HG02610 (cell line): ENCODE measurements around the gene TMEM121B.

Experiments
- ATAC-seq: cut with Tn5 transposase; IDR thresholded peaks from one replicate; pipeline ENCODE4 v1.9.1; 2021; ENCODE audit warnings: mild to moderate bottlenecking, moderate library complexity; ENCODE audit not compliant: unreplicated experiment

TMEM121B gene

DNA sequence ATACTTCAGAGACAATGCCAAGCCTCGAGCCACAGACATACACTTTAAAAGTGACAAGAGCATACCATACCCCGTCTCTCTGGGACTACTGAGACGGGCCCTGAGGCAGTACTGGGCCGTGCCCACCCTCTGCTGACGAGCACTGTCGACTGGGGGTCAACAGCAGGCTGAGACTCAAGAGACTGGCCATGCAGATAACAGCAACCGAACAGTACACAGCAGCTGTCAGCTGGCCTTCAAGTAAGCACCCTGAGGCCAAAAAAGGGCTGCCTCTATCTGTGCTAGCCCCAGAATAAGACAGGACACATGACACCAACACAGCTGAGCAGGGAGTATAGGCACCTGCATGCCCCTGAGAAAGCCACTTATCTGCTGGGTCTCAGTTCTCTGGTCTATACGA lies 18.9 kb upstream of the TMEM121B start:
- no peak for ATAC-seq

DNA sequence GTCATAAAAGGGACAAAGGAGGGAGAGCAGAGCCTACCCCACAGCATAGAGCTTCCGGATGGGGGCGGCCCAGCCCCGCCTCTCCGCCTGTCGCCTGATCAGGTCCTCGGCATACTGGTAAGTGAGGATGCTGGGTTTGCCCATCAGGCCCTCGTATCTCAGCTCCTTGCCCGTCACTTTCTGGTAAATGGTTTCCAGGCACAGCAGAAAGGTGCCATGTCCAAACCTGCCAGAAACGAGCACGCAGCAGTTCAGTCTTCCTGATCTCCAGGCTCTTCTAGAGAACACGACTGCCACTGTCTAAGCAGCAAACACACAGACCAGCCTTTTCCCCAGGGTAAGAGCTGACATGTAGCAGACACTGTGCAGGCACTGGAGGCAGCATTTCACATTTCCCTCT lies 17.4 kb upstream of the TMEM121B start:
- no peak for ATAC-seq

DNA sequence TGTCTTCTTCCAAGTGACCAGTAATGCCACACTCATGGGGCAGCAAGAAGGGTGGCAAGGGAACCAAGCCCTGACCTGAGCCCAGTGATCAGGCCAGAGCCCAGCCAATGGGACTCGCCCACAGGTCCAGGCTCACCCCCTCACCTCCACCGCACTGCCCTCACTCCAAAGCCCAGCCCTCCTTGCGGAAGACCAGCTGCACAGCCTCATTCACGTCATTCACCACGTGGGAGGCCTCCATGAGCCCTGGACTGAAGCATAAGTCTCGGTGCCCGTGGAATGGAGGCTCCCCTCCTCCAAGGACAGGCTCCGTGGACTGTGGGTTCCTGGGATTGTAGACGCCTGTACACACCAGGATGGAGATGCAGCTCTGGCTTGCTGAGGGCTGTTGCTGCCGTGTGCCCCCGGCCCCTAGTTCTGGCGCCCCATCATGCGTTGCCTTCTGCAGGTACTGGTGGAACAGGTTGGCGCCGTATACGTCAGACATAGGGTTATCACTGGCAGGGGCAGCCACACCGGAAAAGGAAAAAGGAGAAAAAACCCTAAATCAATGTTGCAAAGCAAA lies 16.8 kb upstream of the TMEM121B start:
- no peak for ATAC-seq

DNA sequence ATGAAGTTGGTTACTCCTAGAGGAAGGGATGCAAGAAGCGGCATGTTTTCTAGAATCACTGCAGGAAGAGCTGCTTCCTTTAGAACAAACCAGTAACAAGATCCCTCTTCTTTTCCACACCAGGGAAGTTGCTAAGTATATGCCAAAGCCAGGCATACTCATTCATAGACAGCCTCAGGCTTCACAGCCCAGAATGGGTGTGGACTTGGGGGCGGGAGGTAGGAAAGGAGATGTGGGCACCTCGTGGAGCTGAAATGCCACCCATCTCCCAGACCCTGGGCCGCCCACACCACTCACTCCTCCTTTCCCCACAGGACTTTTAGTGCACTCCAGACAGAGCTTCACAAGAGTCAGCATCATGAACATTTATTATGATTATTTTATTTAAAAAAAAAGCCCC lies 16.0 kb upstream of the TMEM121B start:
- ATAC-seq: no peak

DNA sequence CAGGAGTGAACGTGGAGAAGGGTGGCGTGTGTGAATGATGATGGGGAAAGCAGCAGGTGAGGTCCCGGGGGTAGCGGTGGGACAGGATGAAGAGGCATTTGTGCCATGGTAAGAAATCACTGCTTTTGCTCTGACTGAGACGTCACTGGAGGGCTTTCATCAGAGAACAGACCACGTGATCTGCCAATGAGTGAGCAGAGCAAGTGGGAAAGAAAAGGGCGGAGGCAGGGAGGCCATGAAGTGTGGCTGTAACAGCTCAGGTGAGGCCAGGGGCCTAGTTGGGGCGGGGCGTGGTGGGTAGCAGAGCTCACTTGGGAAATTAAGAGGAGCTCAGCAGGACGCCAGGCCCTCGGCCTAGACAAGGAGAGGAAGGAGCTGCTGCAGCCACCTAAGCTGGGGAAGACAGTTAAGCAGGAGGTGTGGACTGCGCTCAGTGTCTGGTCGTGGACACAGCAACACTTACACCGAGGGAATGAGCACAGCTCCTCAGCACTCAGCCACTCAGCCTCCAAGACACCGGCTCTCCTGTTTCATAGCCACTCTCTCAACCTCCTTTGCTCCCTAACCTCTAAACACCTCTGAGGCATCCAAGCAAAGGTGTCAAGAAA lies 14.1 kb upstream of the TMEM121B start:
- ATAC-seq: no peak

DNA sequence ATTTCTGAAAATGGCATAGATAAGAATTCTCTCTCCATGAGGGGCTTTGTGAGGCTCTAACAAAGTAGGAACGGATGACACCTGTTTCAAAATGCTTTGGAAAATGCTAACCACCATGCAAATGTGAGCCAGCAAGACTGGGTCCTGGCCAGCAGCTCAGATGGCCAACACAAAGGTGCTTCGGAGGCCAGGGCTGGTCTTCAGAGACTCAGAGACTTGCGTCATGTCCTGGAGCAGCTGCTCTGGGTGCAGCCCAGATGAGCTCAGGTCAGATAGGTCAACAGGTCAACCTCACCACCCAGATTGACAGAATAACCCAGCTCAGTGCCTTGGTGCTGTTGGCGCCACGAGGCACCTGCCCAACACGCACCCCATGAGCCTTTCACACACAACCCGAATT lies 12.0 kb upstream of the TMEM121B start:
- ATAC-seq: no peak

DNA sequence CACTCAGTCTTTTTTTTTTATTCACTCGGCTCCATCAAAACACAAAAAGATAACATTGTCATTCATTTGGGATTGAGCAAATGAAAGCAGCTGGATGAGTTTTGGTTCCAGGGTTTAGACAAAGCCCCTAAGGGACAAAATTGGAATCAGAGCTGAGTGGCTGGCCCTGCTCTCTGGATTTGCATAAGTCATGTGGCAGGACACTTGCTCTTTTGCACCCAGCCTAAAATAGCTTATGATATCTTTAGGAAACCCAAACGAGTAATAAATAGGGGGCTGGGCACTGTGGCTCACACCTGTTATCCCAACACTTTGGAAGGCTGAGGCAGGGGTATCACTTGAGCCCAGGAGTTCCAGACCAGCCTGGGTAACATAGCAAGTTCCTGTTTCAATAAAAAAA lies 11.0 kb upstream of the TMEM121B start:
- no peak for ATAC-seq

DNA sequence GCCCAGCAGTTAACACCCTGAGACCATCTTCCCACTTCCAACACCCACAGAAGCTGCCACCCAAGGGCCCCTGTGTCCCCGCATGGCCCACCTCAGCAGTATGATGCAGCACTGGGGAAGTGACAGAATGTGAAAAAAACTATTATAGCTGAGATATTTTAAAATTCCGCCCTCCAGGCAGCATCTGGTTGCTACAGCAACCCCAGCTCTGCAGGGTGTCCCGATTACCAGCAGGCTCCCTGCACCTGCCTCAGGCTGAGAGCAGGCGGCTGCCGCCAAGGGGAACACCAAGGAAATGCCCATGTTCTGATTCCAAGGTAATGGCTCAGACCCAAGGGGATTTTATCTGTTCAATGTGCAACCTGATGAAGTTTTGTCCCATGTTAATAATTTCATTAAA lies 10.5 kb upstream of the TMEM121B start:
- ATAC-seq: no peak

DNA sequence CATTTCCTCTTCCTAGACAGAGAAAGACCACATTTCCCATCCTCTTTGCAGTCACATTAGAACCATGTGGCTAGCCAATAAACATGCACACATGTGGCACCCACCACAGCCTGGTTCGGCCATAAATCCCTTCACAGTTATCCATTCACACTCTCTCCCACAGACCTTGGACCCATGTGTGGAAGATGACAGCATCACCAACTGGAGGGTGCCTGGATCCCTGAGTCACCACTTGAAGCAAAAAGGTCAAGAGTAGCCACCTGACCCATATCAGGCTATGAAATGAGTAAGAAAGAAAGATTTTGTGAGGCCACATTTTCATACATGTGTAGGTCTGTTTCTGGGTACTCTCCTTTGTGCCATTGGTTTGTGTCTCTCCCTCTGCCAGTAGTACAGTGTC lies 9.0 kb upstream of the TMEM121B start:
- ATAC-seq: no peak

DNA sequence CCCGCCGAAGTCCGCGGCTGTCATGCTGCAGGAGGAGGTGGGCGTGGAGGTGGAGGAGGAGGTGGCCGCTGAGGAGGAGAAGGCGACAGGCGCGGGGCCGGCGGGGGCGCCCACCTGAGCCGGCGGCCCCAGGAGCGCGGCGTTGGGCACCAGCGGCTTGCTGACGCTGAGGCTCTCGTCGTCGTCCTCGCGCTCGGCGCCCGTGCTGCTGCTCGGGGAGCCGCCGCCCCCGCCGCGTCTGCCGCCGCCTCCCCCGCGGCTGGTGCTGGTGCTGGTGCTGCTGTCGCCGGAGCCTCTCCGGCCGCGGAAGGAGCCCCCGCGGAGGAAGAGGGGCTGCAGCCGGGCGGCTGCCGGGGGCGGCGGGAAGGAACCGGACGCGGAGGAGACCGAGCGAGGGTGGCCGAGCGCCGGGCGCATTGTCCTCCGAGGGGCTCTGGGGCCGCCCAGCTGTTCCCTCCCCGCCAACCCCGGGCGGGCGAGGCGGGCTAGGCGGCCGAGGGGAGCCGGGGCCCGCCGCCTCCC lies 388 bp downstream of the TMEM121B start:
- no peak for ATAC-seq

DNA sequence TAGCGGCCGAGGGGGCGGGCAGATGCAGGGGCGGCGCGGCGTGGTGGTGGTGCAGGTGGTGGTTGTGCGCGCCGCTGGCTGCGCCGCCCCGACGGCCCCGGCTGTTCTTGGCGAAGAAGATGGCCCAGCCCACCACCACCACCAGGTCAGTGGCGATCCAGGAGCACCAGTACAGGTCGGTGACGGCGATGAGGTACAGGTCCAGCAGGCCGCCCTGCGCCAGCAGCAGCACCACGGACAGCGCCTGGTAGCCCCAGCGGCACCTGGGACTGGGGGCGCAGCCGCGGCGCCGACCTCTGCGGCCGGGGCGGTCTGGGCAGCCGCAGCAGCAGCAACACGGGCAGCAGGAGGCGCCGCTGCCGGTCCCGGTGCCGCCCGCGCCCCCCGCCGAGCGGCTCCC lies 879 bp downstream of the TMEM121B start:
- ATAC-seq: no peak

DNA sequence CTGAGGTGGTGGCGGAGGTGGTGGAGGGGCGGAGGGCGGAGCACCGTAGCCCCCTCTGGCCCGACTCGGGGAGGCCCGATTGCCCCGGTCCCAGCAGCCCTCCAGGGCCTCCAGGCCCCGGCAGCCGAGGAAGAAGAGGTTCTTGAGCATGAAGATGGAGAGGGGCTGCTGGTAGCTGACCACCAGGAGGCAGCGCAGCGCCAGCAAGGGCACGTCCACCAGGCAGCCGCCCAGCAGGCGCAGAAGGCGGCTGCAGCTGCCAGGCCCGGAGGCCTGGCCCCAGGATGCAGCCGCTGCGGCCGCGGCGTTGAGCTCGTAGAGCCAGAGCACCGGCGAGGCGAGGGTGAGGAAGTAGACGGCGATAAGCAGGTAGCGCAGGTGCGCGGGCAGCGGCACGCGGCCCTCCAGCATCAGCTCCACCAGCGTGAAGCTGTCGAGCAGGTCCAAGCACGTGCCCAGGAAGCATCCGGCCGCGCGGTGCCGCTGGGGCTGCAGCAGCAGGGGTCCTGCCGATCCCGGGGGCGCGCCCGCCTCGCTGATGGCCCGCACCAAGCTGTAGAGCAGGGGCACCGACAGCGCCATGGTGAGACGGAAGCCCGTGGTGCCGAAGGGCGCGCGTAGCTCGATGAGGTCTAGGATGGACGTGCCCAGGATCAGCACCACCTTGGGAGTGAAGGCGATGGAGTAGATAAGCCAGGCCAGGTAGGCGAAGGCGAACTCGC lies 1.5 kb downstream of the TMEM121B start:
- ATAC-seq: no peak

DNA sequence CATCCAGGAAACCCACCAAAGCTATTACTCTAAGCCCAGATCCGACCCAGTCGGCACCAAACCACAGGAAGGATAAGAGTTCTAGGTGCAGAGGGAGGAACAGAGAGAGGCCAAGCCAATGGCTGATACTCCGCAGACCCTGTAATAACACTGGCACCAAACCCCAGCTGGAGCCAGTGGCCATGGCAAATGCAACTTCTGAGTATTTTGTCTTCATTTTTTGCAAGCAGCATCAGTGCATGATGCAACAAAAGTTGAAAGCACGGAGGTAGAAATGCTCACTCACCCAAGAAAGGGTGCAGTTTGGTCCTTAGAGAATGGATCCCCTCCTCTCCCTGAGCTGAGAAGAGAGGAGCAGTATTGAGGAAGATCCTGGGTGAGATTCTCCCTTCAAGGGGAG lies 2.8 kb downstream of the TMEM121B start:
- no peak for ATAC-seq

DNA sequence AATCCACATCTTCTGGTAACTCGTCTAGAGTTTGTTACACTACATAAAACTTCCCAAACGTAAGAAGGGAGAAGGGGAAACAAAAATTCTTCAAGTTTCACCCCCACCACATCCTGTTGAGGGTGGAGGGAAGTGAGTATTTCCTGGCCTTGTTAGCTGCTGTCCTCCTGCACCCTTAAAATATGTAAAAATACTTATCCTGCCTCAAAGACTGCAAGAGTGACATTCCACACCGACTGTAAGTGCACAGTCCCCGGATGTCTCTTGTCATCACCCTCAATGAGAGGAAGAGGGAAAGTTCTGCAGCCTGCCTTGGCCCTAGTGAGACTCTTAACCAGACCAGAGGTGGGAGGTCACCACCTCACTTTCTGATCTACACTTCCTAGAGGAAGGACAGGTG lies 3.3 kb downstream of the TMEM121B start:
- peak; percentile 38 for ATAC-seq

DNA sequence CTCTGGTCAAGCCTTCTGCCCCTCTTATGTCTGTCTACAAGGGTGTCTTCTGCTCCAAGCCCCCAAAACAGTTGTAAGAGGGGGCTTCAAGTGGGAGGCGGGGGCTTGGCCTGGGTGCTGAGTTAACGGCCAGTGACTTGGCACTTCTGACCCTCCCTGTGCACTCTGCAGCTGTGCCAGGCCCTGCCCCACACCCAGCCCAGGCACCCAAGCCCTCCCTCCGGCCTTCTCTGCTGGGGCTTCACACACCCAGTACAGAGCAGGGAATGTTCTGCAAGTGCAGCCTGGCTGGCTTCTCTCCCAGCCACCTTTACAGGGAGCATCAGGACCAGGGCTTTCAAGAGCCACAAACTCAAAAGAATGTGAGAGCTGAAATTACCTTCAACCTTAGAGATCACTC lies 3.8 kb downstream of the TMEM121B start:
- ATAC-seq: no peak

DNA sequence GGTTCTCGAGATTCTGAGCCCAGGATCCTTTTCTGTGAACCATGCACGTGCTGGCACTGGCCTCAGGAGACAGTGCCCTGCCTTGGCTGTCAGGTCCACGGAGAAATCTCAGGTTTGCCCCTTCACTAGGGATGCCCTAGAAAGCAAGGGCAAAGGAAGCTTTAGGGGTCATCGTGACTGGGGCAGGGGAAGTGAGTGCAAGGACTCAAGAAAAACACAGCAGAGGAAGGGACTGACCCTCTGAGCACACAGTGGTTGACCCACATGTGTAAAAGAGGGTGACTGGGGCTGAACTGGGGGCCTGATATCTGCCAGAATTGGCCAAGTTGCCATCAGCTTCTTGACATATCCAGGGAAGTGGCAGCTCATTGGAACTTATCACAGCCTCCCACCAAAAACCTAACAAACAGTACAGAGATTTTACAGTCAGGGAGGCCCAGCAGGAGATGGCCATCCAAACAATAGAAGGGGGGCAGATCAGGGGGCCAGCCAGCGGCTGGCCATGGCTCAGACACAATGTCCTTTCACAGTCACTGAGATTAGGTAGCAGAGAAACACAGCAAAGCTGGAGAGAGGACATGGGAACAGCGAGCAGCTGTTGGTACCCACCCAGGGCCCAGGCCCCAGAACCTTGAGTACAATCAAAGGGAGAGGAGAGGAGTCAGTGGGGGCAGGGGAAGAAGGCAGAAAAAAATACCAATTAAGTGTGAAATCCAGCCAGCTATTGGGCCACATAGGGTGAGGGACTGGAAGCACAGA lies 4.4 kb downstream of the TMEM121B start:
- no peak for ATAC-seq

DNA sequence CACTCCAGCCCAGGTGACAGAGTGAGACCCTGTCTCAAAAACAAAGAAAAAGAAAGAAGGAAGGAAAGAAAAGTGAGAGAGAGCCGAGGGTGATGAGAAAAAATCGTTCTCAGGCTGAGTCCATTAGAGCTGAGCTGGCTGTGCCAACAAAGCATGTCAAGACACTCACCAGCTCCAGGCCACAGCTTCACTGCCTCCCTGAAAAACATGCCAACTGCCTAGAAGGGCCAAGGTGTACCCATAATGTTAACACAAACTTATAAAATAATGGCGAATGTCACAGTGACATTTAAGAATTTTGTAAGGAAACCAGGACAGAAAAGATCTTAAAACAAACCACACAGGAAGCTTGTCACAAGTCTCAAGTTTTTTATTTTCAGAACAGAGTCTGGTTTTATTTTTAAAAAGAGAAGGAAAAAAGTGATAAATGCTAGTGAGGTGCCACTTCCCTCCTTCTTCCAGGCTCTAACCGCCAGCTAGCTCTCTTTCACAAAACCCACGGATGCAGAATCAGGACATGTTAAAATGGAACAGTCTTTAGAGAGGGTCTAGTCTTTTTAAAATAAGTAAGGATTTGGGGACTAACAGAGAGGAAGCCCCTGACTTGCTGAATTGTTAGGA lies 5.1 kb downstream of the TMEM121B start:
- no peak for ATAC-seq

DNA sequence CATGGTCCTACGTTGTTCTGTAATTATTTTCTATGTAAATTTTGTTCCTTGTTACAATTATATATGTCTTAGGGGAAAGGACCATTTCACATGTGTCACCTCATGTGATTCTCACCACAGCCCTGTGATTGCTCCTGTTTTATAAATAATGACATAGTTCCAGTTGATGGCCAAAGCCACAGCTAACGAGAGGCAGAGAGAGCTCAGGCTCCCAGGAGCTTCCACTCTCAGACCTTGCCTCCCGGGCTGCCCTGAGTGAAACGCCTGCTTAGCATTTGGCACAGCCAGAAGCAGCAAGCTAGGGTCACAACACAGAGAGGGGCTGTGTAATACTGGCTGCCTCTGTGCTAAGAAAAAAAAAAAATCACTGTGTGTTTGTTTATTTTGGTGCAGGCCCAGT lies 5.9 kb downstream of the TMEM121B start:
- ATAC-seq: no peak

DNA sequence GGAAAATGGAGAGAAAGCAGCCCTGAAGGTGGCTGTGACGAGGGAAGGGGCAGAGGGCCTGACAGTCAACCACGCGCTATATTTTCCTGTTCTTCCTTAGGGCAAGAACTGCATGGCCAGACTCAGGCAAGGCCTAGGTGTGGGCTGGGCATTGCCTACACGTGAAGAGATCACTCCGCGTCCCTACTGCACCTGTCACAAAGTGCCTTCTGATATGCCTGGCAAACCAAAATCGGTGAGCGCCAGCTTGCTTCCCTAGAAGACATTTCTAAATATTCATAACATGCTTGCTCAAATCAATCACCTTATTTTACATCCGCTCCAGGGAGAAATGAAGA lies 6.3 kb downstream of the TMEM121B start:
- no peak for ATAC-seq

DNA sequence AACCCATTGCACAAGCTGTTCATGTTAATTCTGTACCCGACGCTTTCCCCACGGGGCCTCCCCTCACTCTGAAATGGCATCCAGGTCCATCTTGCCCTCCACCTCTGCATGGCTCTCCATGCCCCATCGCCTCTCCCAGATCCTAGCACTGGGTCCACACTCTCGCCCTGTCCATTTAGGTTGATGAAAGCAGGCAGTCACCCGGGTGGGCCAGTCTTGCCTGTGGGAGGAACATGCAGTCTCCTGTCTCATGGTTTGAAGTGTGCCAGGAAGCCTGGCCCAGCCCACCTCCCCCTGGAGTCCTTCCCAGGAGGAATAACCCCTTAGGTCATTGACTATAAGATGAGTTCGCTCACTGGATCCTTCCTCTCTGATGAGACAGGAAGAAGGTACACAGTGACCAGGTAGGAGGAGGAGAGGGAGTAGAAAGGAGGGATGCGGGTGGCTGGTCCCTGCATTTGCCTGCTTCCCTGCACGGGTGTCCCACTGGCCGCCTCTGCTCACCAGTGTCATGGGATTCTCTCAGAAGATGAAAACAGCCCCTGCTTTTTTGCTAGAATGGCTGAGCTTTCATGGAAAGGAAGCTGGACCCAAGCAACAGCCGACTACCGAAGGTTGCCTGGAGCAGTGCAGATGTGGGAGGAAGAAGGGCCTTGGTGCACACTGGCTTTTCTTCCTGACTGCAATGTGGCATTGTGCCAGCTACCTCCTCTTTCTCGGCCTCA lies 6.8 kb downstream of the TMEM121B start:
- no peak for ATAC-seq

DNA sequence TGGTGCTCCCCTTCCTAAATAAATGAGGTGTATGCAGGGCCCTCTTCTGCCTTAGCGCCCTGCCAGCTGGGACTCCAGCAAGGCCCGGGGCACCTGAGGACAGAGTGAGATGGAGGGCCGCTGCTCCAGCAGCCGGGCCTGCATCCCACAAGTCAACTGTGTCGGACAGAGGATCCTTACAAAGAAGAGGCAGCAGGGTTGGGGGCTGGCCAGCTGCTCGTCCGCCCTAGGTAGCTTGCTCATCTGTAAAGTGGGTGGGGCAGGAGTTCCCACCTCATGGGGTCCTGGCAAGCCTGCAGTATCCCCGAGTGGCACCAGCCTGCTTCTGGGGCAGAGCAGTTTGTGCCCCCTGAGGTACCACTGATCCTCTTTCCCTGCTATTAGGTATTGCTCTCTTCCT lies 7.6 kb downstream of the TMEM121B start:
- no peak for ATAC-seq
